Stimulated activated naive CD8-positive, alpha-beta T cell treated with anti-CD3 and anti-CD28 coated beads, Interleukin-15, amount 100 ng/mL, for 72 hours (primary cell): ENCODE results near the gene GLRA3.
"Not testable (repeated sequence)": the region's sequence is repeated elsewhere in the genome, so short reads cannot be mapped to it uniquely, and the experiment has no call there.

Experiments used
- ATAC-seq: fragments of 150-1000 bp; cut with Tn5 transposase; 2 replicates; pipeline ENCODE4 v1.10.0; 2021; ENCODE audit warnings: mild to moderate bottlenecking, moderate library complexity
- DNase-seq, 2 donors: peaks; one replicate each; pipeline ENCODE4 v3.0.0; 2021 to 2022
- H3K27ac Mint-ChIP-seq, 2 donors: one replicate each; pipeline ENCODE4 v1.8.0; 2022; ENCODE audit warnings: mild to moderate bottlenecking in 2 of 2, mixed read lengths in 2 of 2, moderate library complexity in 2 of 2
- H3K27me3 Mint-ChIP-seq: one replicate; pipeline ENCODE4 v1.8.0; 2022; ENCODE audit warnings: mixed read lengths
- H3K4me1 Mint-ChIP-seq: one replicate; pipeline ENCODE4 v1.8.0; 2022; ENCODE audit warnings: mild to moderate bottlenecking, mixed read lengths
- H3K4me3 Mint-ChIP-seq, 2 donors: one replicate each; pipeline ENCODE4 v1.8.0; 2022; ENCODE audit warnings: mild to moderate bottlenecking in 2 of 2, mixed read lengths in 2 of 2, moderate library complexity in 1 of 2
- H3K9me3 Mint-ChIP-seq, 2 donors: one replicate each; pipeline ENCODE4 v1.8.0; 2022; ENCODE audit warnings: mixed read lengths in 2 of 2

Gene GLRA3

GRCh38 chr4:174828845-174829701 is at the start of gene GLRA3:
Gene GLRA3 (minus strand): TSS chr4:174829247. CDS start chr4:174828811, 436 bp downstream.
- peak within 1 kb of the TSS; percentile 8 to 66 for H3K4me3 Mint-ChIP-seq
- DNase-seq: peak; percentile 9
- no peak within 1 kb of the TSS for H3K27ac Mint-ChIP-seq
- H3K9me3 Mint-ChIP-seq: peaks cover 0 to 5% of the 10 kb centered on the region in 2 donors
- peaks cover 31% of the 10 kb centered on the region for H3K27me3 Mint-ChIP-seq
- ATAC-seq: peak; percentile 56
- peaks cover 11% of the 10 kb centered on the region for H3K4me1 Mint-ChIP-seq

- no peaks in the 10 kb centered on the region for H3K27me3 Mint-ChIP-seq
- H3K27ac Mint-ChIP-seq: no peak overlapping the region
- H3K4me3 Mint-ChIP-seq: no peak overlapping the region
- no peaks in the 10 kb centered on the region for H3K9me3 Mint-ChIP-seq
- ATAC-seq (no peak), DNase-seq (no peak)
- H3K4me1 Mint-ChIP-seq: no peaks in the 10 kb centered on the region
Observed at GRCh38 chr4:174874898-174875297, 45.9 kb upstream of the GLRA3 start.

- DNase-seq: no peak
Observed at GRCh38 chr4:174873931-174874330, 44.9 kb upstream of the GLRA3 start.

GRCh38 chr4:174873146-174873545 is 44.1 kb upstream of the GLRA3 start:
- ATAC-seq, H3K27me3 Mint-ChIP-seq, DNase-seq, H3K27ac Mint-ChIP-seq, H3K9me3 Mint-ChIP-seq, H3K4me3 Mint-ChIP-seq, H3K4me1 Mint-ChIP-seq: not testable (repeated sequence)

More at GRCh38 chr4:174873931-174874330, 44.9 kb upstream of the GLRA3 start:
- no peak overlapping the region for H3K27ac Mint-ChIP-seq
- no peaks in the 10 kb centered on the region for H3K4me1 Mint-ChIP-seq
- H3K27me3 Mint-ChIP-seq: no peaks in the 10 kb centered on the region
- H3K4me3 Mint-ChIP-seq: no peak overlapping the region
- ATAC-seq: no peak
- no peaks in the 10 kb centered on the region for H3K9me3 Mint-ChIP-seq

GRCh38 chr4:174871407-174871806 is 42.4 kb upstream of the GLRA3 start:
- H3K4me1 Mint-ChIP-seq: no peaks in the 10 kb centered on the region
- DNase-seq (no peak), ATAC-seq (no peak)
- peaks cover 0 to 6% of the 10 kb centered on the region in 2 donors for H3K9me3 Mint-ChIP-seq
- no peaks in the 10 kb centered on the region for H3K27me3 Mint-ChIP-seq
- H3K27ac Mint-ChIP-seq: no peak overlapping the region
- no peak overlapping the region for H3K4me3 Mint-ChIP-seq

- Mint-ChIP-seq H3K27me3 (no peaks in the 10 kb centered on the region), H3K4me1 (no peaks in the 10 kb centered on the region), H3K4me3 (no peak overlapping the region), H3K27ac (no peak overlapping the region), H3K9me3 (peaks cover 0 to 6% of the 10 kb centered on the region in 2 donors)
- ATAC-seq: no peak
- DNase-seq: no peak
Observed at GRCh38 chr4:174870311-174870710, 41.3 kb upstream of the GLRA3 start.

- H3K27ac Mint-ChIP-seq: no peak overlapping the region
- DNase-seq: no peak
- ATAC-seq: no peak
- no peak overlapping the region for H3K4me3 Mint-ChIP-seq
- H3K27me3 Mint-ChIP-seq: no peaks in the 10 kb centered on the region
- peaks cover 0 to 6% of the 10 kb centered on the region in 2 donors for H3K9me3 Mint-ChIP-seq
- no peaks in the 10 kb centered on the region for H3K4me1 Mint-ChIP-seq
Observed at GRCh38 chr4:174869339-174869738, 40.3 kb upstream of the GLRA3 start.

- no peaks in the 10 kb centered on the region for H3K4me1 Mint-ChIP-seq
- no peak overlapping the region for H3K27ac Mint-ChIP-seq
- H3K27me3 Mint-ChIP-seq: no peaks in the 10 kb centered on the region
- no peak overlapping the region for H3K4me3 Mint-ChIP-seq
- peaks cover 0 to 6% of the 10 kb centered on the region in 2 donors for H3K9me3 Mint-ChIP-seq
- DNase-seq: no peak
- ATAC-seq: no peak
Observed at GRCh38 chr4:174867903-174868302, 38.9 kb upstream of the GLRA3 start.

- H3K27me3 Mint-ChIP-seq: no peaks in the 10 kb centered on the region
- no peak for ATAC-seq
- H3K4me3 Mint-ChIP-seq: no peak overlapping the region
- H3K4me1 Mint-ChIP-seq: no peaks in the 10 kb centered on the region
- peaks cover 0 to 6% of the 10 kb centered on the region in 2 donors for H3K9me3 Mint-ChIP-seq
- H3K27ac Mint-ChIP-seq: no peak overlapping the region
- DNase-seq: no peak
Observed at GRCh38 chr4:174865418-174865985, 36.5 kb upstream of the GLRA3 start.

- Mint-ChIP-seq H3K27ac (no peak overlapping the region), H3K4me1 (no peaks in the 10 kb centered on the region), H3K4me3 (no peak overlapping the region), H3K27me3 (no peaks in the 10 kb centered on the region), H3K9me3 (peaks cover 6% of the 10 kb centered on the region in 2 donors)
- DNase-seq (no peak), ATAC-seq (no peak)
Observed at GRCh38 chr4:174864031-174864430, 35.0 kb upstream of the GLRA3 start.

GRCh38 chr4:174860588-174860987 is 31.5 kb upstream of the GLRA3 start:
- Mint-ChIP-seq H3K4me1 (no peaks in the 10 kb centered on the region), H3K4me3 (no peak overlapping the region), H3K27ac (no peak overlapping the region), H3K27me3 (no peaks in the 10 kb centered on the region), H3K9me3 (peaks cover 0 to 7% of the 10 kb centered on the region in 2 donors)
- ATAC-seq (no peak), DNase-seq (no peak)

GRCh38 chr4:174859904-174860303 is 30.9 kb upstream of the GLRA3 start:
- DNase-seq: no peak
- Mint-ChIP-seq H3K27me3 (no peaks in the 10 kb centered on the region), H3K4me3 (no peak overlapping the region), H3K4me1 (no peaks in the 10 kb centered on the region), H3K27ac (no peak overlapping the region), H3K9me3 (peaks cover 0 to 13% of the 10 kb centered on the region in 2 donors)
- ATAC-seq: no peak

- no peaks in the 10 kb centered on the region for H3K4me1 Mint-ChIP-seq
- H3K27ac Mint-ChIP-seq: no peak overlapping the region
- ATAC-seq (no peak), DNase-seq (no peak)
- H3K9me3 Mint-ChIP-seq: peaks cover 0 to 13% of the 10 kb centered on the region in 2 donors
- H3K27me3 Mint-ChIP-seq: no peaks in the 10 kb centered on the region
- H3K4me3 Mint-ChIP-seq: no peak overlapping the region
Observed at GRCh38 chr4:174856926-174857800, 28.1 kb upstream of the GLRA3 start.

- H3K27me3 Mint-ChIP-seq: no peaks in the 10 kb centered on the region
- ATAC-seq (no peak), DNase-seq (no peak)
- H3K27ac Mint-ChIP-seq: no peak overlapping the region
- peaks cover 0 to 12% of the 10 kb centered on the region in 2 donors for H3K9me3 Mint-ChIP-seq
- H3K4me1 Mint-ChIP-seq: no peaks in the 10 kb centered on the region
- H3K4me3 Mint-ChIP-seq: no peak overlapping the region
Observed at GRCh38 chr4:174855050-174855449, 26.0 kb upstream of the GLRA3 start.

GRCh38 chr4:174853629-174854028 is 24.6 kb upstream of the GLRA3 start:
- ATAC-seq (no peak), DNase-seq (no peak)
- H3K4me1 Mint-ChIP-seq: no peaks in the 10 kb centered on the region
- peaks cover 0 to 7% of the 10 kb centered on the region in 2 donors for H3K9me3 Mint-ChIP-seq
- H3K4me3 Mint-ChIP-seq: no peak overlapping the region
- no peak overlapping the region for H3K27ac Mint-ChIP-seq
- no peaks in the 10 kb centered on the region for H3K27me3 Mint-ChIP-seq
